GM12872 (cell line): ENCODE data around the gene DEPDC4.

Experiments used
- TF ChIP-seq, protein P1 (sequence below): IDR thresholded peaks from 3 replicates; pipeline ENCODE4 v1.5.1; 2011; ENCODE audit warnings: low read depth, mild to moderate bottlenecking, low read length, moderate library complexity; ENCODE audit not compliant: insufficient read depth

DEPDC4 gene

DNA sequence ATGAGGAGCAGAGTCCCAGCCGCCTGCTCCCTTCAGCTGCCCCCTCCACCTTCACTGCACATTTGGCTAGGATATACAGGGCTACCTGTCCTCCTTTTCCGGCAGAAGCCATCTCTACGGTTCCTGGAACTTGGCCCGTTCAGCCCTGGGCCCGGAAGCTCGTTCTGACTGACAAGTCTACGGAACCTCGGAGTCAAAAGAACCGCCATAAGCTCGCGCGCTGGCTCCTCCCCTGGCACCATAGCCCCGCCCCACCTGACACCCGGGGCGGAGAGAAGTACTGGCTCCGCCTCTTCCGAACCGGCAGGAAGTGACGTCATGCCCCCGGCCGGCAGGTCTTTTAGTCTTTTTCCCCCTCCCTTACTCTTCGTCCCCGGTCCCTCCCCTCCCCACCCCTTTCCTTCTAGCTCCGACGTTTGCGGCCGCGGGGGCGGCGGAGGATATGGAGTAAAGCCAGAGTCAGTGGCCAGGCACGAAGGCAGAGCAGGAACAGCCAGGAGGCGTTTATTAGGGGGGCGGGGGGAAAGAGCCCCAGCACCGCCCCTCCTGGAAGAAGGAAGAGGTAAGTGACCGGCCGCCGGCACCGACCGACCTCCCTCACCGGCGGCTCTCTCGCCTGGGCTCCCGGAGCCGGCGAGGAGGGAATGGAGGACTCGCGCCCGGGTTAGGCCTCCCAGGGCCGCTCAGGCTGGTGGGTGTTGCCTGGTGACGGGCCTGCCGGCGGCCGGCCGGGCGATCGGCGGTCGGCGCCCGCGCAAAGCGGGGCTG, at the start of gene DEPDC4, which contains the start of gene SCYL2:
Gene DEPDC4, minus strand, starts transcription at position 245 of the 768 bp plus-strand sequence. Its CDS starts 3 bp downstream, at position 242.
Gene SCYL2, plus strand, starts transcription at position 343 of the 768 bp plus-strand sequence. CDS start 15,794 bp downstream, outside the sequence.
- TF ChIP-seq, protein P1, sequence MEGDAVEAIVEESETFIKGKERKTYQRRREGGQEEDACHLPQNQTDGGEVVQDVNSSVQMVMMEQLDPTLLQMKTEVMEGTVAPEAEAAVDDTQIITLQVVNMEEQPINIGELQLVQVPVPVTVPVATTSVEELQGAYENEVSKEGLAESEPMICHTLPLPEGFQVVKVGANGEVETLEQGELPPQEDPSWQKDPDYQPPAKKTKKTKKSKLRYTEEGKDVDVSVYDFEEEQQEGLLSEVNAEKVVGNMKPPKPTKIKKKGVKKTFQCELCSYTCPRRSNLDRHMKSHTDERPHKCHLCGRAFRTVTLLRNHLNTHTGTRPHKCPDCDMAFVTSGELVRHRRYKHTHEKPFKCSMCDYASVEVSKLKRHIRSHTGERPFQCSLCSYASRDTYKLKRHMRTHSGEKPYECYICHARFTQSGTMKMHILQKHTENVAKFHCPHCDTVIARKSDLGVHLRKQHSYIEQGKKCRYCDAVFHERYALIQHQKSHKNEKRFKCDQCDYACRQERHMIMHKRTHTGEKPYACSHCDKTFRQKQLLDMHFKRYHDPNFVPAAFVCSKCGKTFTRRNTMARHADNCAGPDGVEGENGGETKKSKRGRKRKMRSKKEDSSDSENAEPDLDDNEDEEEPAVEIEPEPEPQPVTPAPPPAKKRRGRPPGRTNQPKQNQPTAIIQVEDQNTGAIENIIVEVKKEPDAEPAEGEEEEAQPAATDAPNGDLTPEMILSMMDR = no peak

DNA sequence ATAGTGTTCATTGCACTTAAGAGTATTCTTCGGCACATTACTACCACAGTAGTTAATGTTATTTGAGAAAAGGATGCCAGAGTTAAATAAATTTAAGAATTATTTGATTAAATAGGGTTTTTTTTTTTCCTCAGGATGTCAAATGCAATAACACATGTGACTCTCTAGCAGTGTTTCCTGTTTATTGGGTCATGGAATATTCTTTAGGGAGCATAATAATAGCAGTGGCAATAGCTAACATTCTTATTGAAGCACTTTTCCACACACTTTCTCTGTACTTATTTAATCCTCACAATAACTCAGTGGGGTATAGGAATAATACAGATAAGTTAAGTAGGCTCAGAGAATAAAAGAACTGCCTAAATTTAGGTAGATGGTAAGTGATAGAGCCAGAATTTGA, 44.4 kb upstream of the DEPDC4 start:
- TF ChIP-seq, protein P1 = no peak

DNA sequence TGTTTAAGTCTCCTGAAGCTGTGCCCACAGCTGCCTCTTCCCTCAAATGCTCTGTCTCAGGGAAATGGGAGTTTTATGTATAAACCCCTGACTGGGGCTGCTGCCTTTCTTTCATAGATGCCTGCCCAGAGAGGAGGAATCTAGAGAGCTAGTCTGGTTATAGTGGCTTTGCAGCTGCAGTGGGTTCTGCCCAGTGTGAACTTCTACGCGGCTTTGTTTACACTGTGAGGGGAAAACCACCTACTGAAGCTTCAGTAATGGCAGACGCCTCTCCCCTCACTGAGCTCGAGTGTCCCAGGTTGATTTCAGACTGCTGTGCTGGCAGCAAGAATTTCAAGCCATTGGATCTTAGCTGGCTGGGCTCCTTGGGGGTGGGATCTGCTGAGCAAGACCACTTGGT, 37.0 kb upstream of the DEPDC4 start:
- TF ChIP-seq, protein P1 = no peak

DNA sequence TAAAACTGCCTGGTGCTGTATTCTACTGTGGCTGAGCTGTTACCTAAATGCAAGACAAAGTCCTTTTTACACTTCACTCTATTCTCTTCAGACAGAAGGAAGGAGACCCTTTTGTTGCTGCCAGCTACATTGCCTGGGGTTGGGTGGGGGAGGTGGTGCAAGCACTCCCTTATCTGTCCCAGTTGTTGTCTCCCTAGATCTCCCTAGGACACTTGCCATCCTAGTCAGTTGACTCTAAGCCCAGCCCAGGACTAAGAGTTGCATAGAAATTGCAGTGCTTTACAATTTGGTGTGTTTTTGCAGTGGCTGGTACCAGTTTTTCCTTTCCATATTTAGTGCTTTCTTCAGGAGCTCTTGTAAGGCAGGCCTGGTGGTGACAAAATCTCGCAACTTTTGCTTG, 35.2 kb upstream of the DEPDC4 start:
- TF ChIP-seq, protein P1 = no peak

DNA sequence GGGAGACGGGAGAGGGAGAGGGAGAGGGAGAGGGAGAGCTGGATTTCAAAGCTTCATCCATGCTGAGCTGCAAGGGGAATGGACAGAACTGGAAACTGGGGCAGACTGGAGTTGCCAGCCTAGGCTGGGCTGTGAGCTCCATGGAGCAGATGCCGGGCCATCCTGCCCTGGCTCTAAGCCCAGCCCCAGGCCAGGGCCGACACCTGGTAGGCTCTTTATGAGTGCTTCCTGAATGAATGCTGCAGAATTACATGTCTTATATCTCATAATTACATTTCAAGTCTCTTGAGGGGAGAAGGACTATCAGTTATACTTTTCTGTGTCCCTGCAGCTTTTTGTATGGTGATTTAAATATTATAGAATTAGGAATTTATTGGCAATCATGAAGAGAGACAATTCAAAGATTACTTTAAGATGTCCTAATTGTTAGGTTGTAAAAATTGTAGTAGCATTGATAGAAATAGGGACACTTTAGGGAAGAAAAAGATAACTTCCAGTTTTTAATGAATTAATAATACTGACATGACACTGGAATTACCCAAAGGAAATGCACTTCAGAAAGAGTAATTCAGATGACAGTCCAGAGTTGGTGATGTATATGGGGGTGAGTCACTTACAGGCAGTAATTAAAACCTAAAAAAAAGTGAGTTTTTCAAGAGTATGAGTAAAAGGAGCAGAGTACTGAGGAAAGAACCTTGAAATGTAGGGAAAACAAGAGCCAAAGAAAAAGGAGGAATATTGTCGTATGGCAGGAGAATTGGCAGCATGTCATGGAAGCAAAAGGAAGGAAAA, 29.1 kb upstream of the DEPDC4 start:
- TF ChIP-seq, protein P1 = no peak

DNA sequence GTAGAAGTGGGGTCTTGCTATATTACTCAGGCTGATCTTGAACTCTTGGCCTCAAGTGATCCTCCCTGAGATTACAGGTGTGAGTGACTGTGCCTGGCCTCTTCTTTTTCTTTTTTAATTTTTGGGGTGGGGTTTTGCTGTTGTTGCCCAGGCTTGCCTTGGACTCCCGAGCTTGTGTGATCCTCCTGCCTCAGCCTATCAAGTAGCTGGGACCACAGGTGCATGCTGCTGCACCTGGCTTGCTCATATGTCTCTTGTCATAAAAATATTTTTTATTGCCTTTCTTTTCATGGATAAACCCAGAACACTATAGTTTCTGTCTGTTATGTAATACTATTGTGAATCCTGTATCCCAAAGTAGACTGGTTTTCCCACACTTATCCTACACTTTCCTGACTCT, 26.1 kb upstream of the DEPDC4 start:
- TF ChIP-seq, protein P1 = no peak

DNA sequence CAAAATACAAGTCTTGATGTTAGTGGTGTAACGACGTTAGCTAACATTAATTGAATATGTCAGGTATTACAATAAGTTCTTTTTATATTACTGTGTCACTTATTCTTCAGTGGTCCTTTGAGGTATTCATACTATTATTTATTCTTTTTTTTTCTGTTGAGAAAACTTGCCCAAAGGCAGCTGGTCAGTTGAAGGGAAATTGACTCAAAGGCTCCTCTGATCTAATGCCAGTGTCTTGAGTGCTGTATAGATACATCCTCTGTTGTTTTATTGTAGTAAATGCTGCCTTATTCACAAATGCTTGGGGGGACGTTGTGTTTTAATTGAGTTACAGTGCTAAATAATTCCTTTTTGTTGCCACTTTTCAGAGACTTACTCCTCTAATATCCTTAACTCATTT, 23.1 kb upstream of the DEPDC4 start:
- TF ChIP-seq, protein P1 = no peak
